ENCODE measurements around the gene CDK7. TPM values are rescaled to one million over a fixed set of nuclear protein-coding genes. Genes with fewer than 3 reads are reported as not detected.

The CDK7 gene
- total and polyA plus RNA-seq, 2 donors (not counting 1 experiment from before 2014, with no cell fraction given), result 12.3 to 30.6 TPM

DNA sequence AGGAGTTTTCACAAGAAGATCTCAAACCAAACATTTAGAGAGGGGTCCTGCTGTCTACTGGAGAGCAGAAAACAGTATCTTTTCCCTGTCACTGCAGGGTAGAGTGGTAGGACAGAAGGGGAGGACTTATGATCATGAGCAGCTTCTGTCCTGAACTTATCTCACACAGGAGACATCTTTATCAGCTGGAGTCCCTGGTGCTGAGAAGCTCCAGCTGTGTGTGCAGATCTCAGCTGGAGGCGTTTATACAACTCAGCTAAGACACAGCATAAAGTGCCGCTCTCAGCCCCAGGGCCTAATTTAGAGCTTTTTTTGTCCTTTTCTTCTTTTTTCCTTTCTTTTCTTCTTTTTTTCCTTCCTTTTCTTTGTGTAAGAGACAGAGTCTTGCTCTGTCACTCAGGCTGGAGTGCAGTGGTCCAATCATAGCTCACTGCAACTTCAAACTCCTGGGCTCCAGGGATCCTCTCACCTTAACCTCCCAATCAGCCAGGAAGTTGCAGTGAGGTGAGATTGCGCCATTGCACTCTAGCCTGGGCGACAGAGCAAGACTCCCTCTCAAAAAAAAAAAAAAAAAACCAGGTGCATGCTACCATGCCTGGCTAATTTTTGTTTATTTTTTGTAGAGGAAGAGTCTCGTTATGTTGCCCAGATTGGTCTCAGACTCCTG lies 66.0 kb downstream of the CDK7 start:
- peaks cover 13% of the 10 kb centered on the region for H3K4me1 Mint-ChIP-seq
- H3K27me3 ChIP-seq (replicated peaks in 1 of 4; ENCODE audit: control extremely low read depth in 1 of 4, control insufficient read depth in 3 of 4, insufficient read depth in 4 of 4, low read length in 3 of 4), result no peaks in the 10 kb centered on the region
- no peak overlapping the region for H3K4me3 ChIP-seq (ENCODE audit: control extremely low read depth in 1 of 5, extremely low read depth in 1 of 5, insufficient read depth in 1 of 5, low read depth in 2 of 5, low read length in 4 of 5)
- no peak overlapping the region for H2AFZ ChIP-seq (ENCODE audit: insufficient read depth, low read depth, low read length, poor library complexity, severe bottlenecking)
- no peaks in the 10 kb centered on the region for H4K20me1 ChIP-seq (ENCODE audit: control insufficient read depth, insufficient read depth, low read length, poor library complexity, severe bottlenecking)
- 100% methylated on average over 2 of the region's 5 CpGs for WGBS (ENCODE audit: insufficient coverage)
- H3K4me1 ChIP-seq (ENCODE audit: control insufficient read depth in 2 of 2, insufficient read depth in 2 of 2, low read length in 2 of 2), result no peaks in the 10 kb centered on the region
- H3K27me3 Mint-ChIP-seq, result no peaks in the 10 kb centered on the region
- POLR2A ChIA-PET, result interaction anchor here (0.5 kb wide), 1 partner anchor 15 kb away, joined by 3 read pairs; no protein-coding TSS in a partner anchor
- CTCF ChIA-PET, result interaction anchor here (1.2 kb wide), 1 partner anchor 34 kb away, joined by 6 read pairs; no protein-coding TSS in a partner anchor
- ATAC-seq (ENCODE audit: low read depth), result peak; percentile 66
- peaks cover 0 to 3% (median 0%) of the 10 kb centered on the region in 3 donors for H3K9me3 ChIP-seq (ENCODE audit: control extremely low read depth in 1 of 3, control insufficient read depth in 2 of 3, insufficient read depth in 1 of 3, low read length in 2 of 3)
- TF ChIP-seq, protein P1, sequence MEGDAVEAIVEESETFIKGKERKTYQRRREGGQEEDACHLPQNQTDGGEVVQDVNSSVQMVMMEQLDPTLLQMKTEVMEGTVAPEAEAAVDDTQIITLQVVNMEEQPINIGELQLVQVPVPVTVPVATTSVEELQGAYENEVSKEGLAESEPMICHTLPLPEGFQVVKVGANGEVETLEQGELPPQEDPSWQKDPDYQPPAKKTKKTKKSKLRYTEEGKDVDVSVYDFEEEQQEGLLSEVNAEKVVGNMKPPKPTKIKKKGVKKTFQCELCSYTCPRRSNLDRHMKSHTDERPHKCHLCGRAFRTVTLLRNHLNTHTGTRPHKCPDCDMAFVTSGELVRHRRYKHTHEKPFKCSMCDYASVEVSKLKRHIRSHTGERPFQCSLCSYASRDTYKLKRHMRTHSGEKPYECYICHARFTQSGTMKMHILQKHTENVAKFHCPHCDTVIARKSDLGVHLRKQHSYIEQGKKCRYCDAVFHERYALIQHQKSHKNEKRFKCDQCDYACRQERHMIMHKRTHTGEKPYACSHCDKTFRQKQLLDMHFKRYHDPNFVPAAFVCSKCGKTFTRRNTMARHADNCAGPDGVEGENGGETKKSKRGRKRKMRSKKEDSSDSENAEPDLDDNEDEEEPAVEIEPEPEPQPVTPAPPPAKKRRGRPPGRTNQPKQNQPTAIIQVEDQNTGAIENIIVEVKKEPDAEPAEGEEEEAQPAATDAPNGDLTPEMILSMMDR (IDR thresholded peaks at IDR 0.05), result no peak
- TF ChIP-seq EZH2 (IDR thresholded peaks at IDR 0.05; ENCODE audit: borderline replicate concordance, insufficient read depth, low read depth, low read length, poor library complexity, severe bottlenecking), result no peak
- peaks cover 3 to 5% of the 10 kb centered on the region in 2 experiments for H3K36me3 ChIP-seq (replicated peaks in 1 of 2; ENCODE audit: control extremely low read depth in 1 of 2, control insufficient read depth in 1 of 2, extremely low read depth in 1 of 2, insufficient read depth in 2 of 2, low read length in 1 of 2)
- H3K27ac ChIP-seq (ENCODE audit: low read length in 2 of 2), result no peak overlapping the region
- intact Hi-C loops (cut with micrococcal nuclease), result no loop called here
- peak overlapping the region; percentile 80 for H3K27ac Mint-ChIP-seq
- peak overlapping the region; percentile 40 for H3K4me3 Mint-ChIP-seq
- H3K4me2 ChIP-seq (replicated peaks; ENCODE audit: low read depth, low read length, poor library complexity, severe bottlenecking), result no peak overlapping the region
- no peaks in the 10 kb centered on the region for H3K9me3 Mint-ChIP-seq (ENCODE audit: insufficient read depth)
- no peak for DNase-seq
- H3K9ac ChIP-seq (ENCODE audit: low read length), result no peak overlapping the region
- no peaks in the 10 kb centered on the region for H3K79me2 ChIP-seq (ENCODE audit: control insufficient read depth, insufficient read depth, low read length)

DNA sequence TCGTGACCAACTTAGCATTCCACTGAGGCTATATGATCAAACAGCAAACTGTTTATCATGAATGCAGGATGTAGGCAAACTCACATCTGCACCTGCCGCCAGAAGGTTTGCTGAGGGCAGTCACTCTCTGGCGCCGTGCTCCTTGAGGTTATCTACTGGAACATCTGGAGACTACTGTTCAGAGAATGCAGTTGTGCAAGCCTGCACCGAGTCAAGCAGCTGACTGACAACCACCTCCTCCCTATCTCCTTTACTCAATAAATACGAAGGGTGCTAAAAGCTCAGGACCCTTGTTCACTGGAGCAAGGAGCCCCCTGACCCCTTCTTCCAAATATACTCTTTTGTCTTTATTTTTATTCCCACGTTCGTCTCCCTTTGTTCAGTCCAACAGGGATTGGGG lies 70.8 kb downstream of the CDK7 start:
- no peak for DNase-seq
- Mint-ChIP-seq H3K27ac (no peak overlapping the region), H3K4me1 (peaks cover 9% of the 10 kb centered on the region), H3K9me3 (ENCODE audit: insufficient read depth) (peaks cover 4% of the 10 kb centered on the region), H3K27me3 (no peaks in the 10 kb centered on the region), H3K4me3 (no peak overlapping the region)
- Histone ChIP-seq H3K4me2 (replicated peaks; ENCODE audit: low read depth, low read length, poor library complexity, severe bottlenecking) (no peak overlapping the region), H3K27me3 (replicated peaks in 1 of 4; ENCODE audit: control extremely low read depth in 1 of 4, control insufficient read depth in 3 of 4, insufficient read depth in 4 of 4, low read length in 3 of 4) (no peaks in the 10 kb centered on the region), H3K4me3 (ENCODE audit: control extremely low read depth in 1 of 5, extremely low read depth in 1 of 5, insufficient read depth in 1 of 5, low read depth in 2 of 5, low read length in 4 of 5) (no peak overlapping the region), H3K36me3 (replicated peaks in 1 of 2; ENCODE audit: control extremely low read depth in 1 of 2, control insufficient read depth in 1 of 2, extremely low read depth in 1 of 2, insufficient read depth in 2 of 2, low read length in 1 of 2) (peaks cover 2 to 18% of the 10 kb centered on the region in 2 experiments), H3K27ac (ENCODE audit: low read length in 2 of 2) (no peak overlapping the region), H3K9ac (ENCODE audit: low read length) (no peak overlapping the region), H3K9me3 (ENCODE audit: control extremely low read depth in 1 of 3, control insufficient read depth in 2 of 3, insufficient read depth in 1 of 3, low read length in 2 of 3) (peaks cover 0 to 11% (median 4%) of the 10 kb centered on the region in 3 donors), H3K4me1 (ENCODE audit: control insufficient read depth in 2 of 2, insufficient read depth in 2 of 2, low read length in 2 of 2) (no peaks in the 10 kb centered on the region), H3K79me2 (ENCODE audit: control insufficient read depth, insufficient read depth, low read length) (no peaks in the 10 kb centered on the region), H2AFZ (ENCODE audit: insufficient read depth, low read depth, low read length, poor library complexity, severe bottlenecking) (no peak overlapping the region), H4K20me1 (ENCODE audit: control insufficient read depth, insufficient read depth, low read length, poor library complexity, severe bottlenecking) (no peaks in the 10 kb centered on the region)
- ATAC-seq (ENCODE audit: low read depth), result no peak
- TF ChIP-seq, protein P1 (IDR thresholded peaks at IDR 0.05), result no peak
- no peak for TF ChIP-seq EZH2 (IDR thresholded peaks at IDR 0.05; ENCODE audit: borderline replicate concordance, insufficient read depth, low read depth, low read length, poor library complexity, severe bottlenecking)
- intact Hi-C loops (cut with micrococcal nuclease), result no loop called here
- ChIA-PET POLR2A (no interaction called here), CTCF (no interaction called here)
- WGBS (ENCODE audit: insufficient coverage), result 100% methylated on average over 6 of the region's 8 CpGs

Measured in B cell (primary cell).